ENCODE measurements around the gene TMEM63B. TPM values are rescaled to one million over a fixed set of nuclear protein-coding genes. Genes with fewer than 3 reads are reported as not detected.
"Not testable (repeated sequence)": the region's sequence is repeated elsewhere in the genome, so short reads cannot be mapped to it uniquely, and the experiment has no call there.

Gene TMEM63B
- total RNA-seq, 2 experiments from 2014 or later, result 11.4 to 12.8 TPM

DNA sequence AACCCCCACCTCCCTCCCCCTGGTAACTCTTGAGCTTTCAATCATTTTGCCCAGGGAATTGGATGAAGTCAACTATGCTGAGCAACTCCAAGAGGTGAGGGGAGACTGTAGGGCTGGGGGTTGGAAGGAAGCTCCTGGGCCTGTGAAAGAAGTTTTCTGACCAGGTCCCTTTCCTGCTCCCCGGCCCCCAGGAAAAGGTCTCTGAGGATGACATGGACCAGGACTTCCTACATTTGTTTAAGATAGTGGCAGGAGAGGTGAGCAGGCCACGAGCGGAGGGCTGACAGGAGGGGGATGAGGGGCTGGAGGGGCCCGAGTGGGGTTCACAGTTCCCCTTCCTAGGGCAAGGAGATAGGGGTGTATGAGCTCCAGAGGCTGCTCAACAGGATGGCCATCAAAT is 53.1 kb downstream of the TMEM63B start:
- Histone ChIP-seq H3K4me3 (ENCODE audit: low read length) (no peak overlapping the region), H3K9me3 (ENCODE audit: control insufficient read depth in 1 of 2, insufficient read depth in 1 of 2, low read length in 2 of 2) (no peaks in the 10 kb centered on the region), H3K36me3 (ENCODE audit: insufficient read depth, low read length) (no peaks in the 10 kb centered on the region), H3K27ac (ENCODE audit: low read depth in 1 of 2, low read length in 2 of 2) (no peak overlapping the region), H3K4me1 (ENCODE audit: insufficient read depth, low read length) (peaks cover 9% of the 10 kb centered on the region), H3K27me3 (ENCODE audit: control insufficient read depth in 1 of 2, insufficient read depth in 2 of 2, low read length in 2 of 2) (peaks cover 0 to 4% of the 10 kb centered on the region in 2 experiments)
- Mint-ChIP-seq H3K27ac (no peak overlapping the region), H3K27me3 (no peaks in the 10 kb centered on the region), H3K9me3 (no peaks in the 10 kb centered on the region), H3K4me1 (ENCODE audit: low read depth) (peaks cover 2% of the 10 kb centered on the region), H3K4me3 (no peak overlapping the region), H3K36me3 (ENCODE audit: low read depth) (no peaks in the 10 kb centered on the region)
- TF ChIP-seq, protein P1, sequence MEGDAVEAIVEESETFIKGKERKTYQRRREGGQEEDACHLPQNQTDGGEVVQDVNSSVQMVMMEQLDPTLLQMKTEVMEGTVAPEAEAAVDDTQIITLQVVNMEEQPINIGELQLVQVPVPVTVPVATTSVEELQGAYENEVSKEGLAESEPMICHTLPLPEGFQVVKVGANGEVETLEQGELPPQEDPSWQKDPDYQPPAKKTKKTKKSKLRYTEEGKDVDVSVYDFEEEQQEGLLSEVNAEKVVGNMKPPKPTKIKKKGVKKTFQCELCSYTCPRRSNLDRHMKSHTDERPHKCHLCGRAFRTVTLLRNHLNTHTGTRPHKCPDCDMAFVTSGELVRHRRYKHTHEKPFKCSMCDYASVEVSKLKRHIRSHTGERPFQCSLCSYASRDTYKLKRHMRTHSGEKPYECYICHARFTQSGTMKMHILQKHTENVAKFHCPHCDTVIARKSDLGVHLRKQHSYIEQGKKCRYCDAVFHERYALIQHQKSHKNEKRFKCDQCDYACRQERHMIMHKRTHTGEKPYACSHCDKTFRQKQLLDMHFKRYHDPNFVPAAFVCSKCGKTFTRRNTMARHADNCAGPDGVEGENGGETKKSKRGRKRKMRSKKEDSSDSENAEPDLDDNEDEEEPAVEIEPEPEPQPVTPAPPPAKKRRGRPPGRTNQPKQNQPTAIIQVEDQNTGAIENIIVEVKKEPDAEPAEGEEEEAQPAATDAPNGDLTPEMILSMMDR (IDR thresholded peaks at IDR 0.05), result no peak
- intact Hi-C loops (cut with DNase I, micrococcal nuclease), result no loop called here
- no peak for ATAC-seq (ENCODE audit: poor library complexity)
- no peak for DNase-seq
- ChIA-PET POLR2A (no interaction called here), CTCF (interaction anchor here (0.8 kb wide), 1 partner anchor 158 kb away, joined by 3 read pairs; no protein-coding TSS in a partner anchor)

DNA sequence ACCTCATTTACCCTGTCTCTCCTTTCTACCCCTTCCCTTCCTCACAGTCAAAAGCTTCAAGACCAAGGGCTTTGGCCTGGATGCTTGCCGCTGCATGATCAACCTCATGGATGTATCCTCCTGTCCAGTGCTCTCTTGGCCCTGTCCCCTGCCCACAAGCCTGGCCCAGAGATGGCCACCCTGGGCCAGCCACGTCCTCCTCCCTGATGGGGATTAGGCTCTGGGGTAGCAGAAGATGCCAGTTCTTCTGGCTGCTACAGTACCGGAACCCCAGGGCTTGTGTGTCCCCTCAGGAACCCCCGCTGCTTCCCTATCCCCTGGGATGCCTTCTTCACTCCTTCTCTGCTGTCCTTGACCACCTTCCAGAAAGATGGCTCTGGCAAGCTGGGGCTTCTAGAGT is 53.5 kb downstream of the TMEM63B start:
- no peak for ATAC-seq (ENCODE audit: poor library complexity)

DNA sequence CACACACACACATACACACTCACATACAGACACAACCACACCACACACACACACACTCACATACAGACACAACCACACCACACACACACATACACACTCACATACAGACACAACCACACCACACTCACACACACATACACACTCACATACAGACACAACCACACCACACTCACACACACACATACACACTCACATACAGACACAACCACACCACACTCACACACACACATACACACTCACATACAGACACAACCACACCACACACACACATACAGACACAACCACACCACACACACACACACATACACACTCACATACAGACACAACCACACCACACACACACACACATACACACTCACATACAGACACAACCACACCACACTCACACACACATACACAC is 54.4 kb downstream of the TMEM63B start:
- H3K27me3 Mint-ChIP-seq; H3K27me3 ChIP-seq (ENCODE audit: control insufficient read depth in 1 of 2, insufficient read depth in 2 of 2, low read length in 2 of 2); DNase-seq; CTCF ChIA-PET; ATAC-seq (ENCODE audit: poor library complexity); H3K9me3 ChIP-seq (ENCODE audit: control insufficient read depth in 1 of 2, insufficient read depth in 1 of 2, low read length in 2 of 2); POLR2A ChIA-PET; H3K27ac Mint-ChIP-seq; H3K9me3 Mint-ChIP-seq; H3K36me3 ChIP-seq (ENCODE audit: insufficient read depth, low read length); H3K27ac ChIP-seq (ENCODE audit: low read depth in 1 of 2, low read length in 2 of 2); intact Hi-C loops (cut with DNase I, micrococcal nuclease); H3K4me3 Mint-ChIP-seq; H3K4me3 ChIP-seq (ENCODE audit: low read length); H3K36me3 Mint-ChIP-seq (ENCODE audit: low read depth): not testable (repeated sequence)
- peaks cover 12% of the 10 kb centered on the region for H3K4me1 ChIP-seq (ENCODE audit: insufficient read depth, low read length)
- H3K4me1 Mint-ChIP-seq (ENCODE audit: low read depth), result peaks cover 13% of the 10 kb centered on the region

More for the DNA sequence above, 53.5 kb downstream of the TMEM63B start:
- no peaks in the 10 kb centered on the region for H3K36me3 Mint-ChIP-seq (ENCODE audit: low read depth)
- intact Hi-C loops (cut with DNase I, micrococcal nuclease), result no loop called here
- no peak overlapping the region for H3K4me3 Mint-ChIP-seq
- H3K36me3 ChIP-seq (ENCODE audit: insufficient read depth, low read length), result no peaks in the 10 kb centered on the region
- H3K27ac Mint-ChIP-seq, result no peak overlapping the region
- H3K27me3 ChIP-seq (ENCODE audit: control insufficient read depth in 1 of 2, insufficient read depth in 2 of 2, low read length in 2 of 2), result peaks cover 0 to 4% of the 10 kb centered on the region in 2 experiments
- H3K9me3 ChIP-seq (ENCODE audit: control insufficient read depth in 1 of 2, insufficient read depth in 1 of 2, low read length in 2 of 2), result no peaks in the 10 kb centered on the region
- CTCF ChIA-PET, result no interaction called here
- TF ChIP-seq, protein P1 (IDR thresholded peaks at IDR 0.05), result no peak
- DNase-seq, result no peak
- POLR2A ChIA-PET, result no interaction called here
- H3K27ac ChIP-seq (ENCODE audit: low read depth in 1 of 2, low read length in 2 of 2), result no peak overlapping the region
- H3K27me3 Mint-ChIP-seq, result no peaks in the 10 kb centered on the region
- peaks cover 11% of the 10 kb centered on the region for H3K4me1 ChIP-seq (ENCODE audit: insufficient read depth, low read length)
- no peaks in the 10 kb centered on the region for H3K9me3 Mint-ChIP-seq
- H3K4me3 ChIP-seq (ENCODE audit: low read length), result no peak overlapping the region
- H3K4me1 Mint-ChIP-seq (ENCODE audit: low read depth), result peaks cover 7% of the 10 kb centered on the region

DNA sequence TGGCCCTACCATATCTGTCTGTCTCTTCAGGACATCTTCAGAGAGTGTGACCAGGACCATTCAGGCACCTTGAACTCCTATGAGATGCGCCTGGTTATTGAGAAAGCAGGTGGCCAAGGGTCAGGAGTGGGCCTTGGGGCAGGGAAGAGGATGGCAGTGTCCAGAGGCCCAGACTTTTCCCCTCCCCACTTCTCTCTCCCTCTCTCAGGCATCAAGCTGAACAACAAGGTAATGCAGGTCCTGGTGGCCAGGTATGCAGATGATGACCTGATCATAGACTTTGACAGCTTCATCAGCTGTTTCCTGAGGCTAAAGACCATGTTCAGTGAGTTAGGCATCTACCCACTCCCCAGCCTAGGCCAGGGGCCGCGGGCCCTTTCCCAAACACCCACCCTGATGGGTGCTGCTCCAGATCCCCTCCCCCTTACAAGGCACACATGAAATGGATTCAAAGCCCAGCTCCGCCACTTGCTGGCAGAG is 55.6 kb downstream of the TMEM63B start:
- Histone ChIP-seq H3K36me3 (ENCODE audit: insufficient read depth, low read length) (no peaks in the 10 kb centered on the region), H3K4me1 (ENCODE audit: insufficient read depth, low read length) (peaks cover 8% of the 10 kb centered on the region), H3K27ac (ENCODE audit: low read depth in 1 of 2, low read length in 2 of 2) (no peak overlapping the region), H3K9me3 (ENCODE audit: control insufficient read depth in 1 of 2, insufficient read depth in 1 of 2, low read length in 2 of 2) (no peaks in the 10 kb centered on the region), H3K4me3 (ENCODE audit: low read length) (no peak overlapping the region), H3K27me3 (ENCODE audit: control insufficient read depth in 1 of 2, insufficient read depth in 2 of 2, low read length in 2 of 2) (peaks cover 0 to 4% of the 10 kb centered on the region in 2 experiments)
- ATAC-seq (ENCODE audit: poor library complexity) (no peak), DNase-seq (no peak)
- ChIA-PET POLR2A (no interaction called here), CTCF (no interaction called here)
- Mint-ChIP-seq H3K36me3 (ENCODE audit: low read depth) (no peaks in the 10 kb centered on the region), H3K4me3 (no peak overlapping the region), H3K27ac (no peak overlapping the region), H3K9me3 (no peaks in the 10 kb centered on the region), H3K27me3 (no peaks in the 10 kb centered on the region), H3K4me1 (ENCODE audit: low read depth) (peaks cover 13% of the 10 kb centered on the region)
- TF ChIP-seq, protein P1 (IDR thresholded peaks at IDR 0.05), result no peak
- intact Hi-C loops (cut with DNase I, micrococcal nuclease), result no loop called here
